MM.1S (cell line): ENCODE measurements around the gene RERE.

Experiments used
- DNase-seq: peaks from one replicate; pipeline ENCODE4 v3.0.0-alpha.2; 2015
- H2AFZ ChIP-seq: fragments of 300-600 bp; sonication (generic); 2 replicates; pipeline ENCODE4 v1.6.0; 2016; ENCODE audit warnings: antibody characterized with exemption, low read length
- H3F3A ChIP-seq: fragments of 300-600 bp; sonication (generic); 2 replicates; pipeline ENCODE4 v1.6.1; 2016; ENCODE audit warnings: mild to moderate bottlenecking, antibody characterized with exemption, low read length, moderate library complexity, mixed read lengths; ENCODE audit not compliant: insufficient read depth
- H3K27ac ChIP-seq: fragments of 300-600 bp; sonication (generic); 2 replicates; pipeline ENCODE4 v1.5.1; 2016; ENCODE audit warnings: mild to moderate bottlenecking, low read length
- H3K27me3 ChIP-seq: fragments of 300-600 bp; sonication (generic); replicated peaks from 2 replicates; pipeline ENCODE4 v1.6.0; 2016; ENCODE audit warnings: low read length; ENCODE audit not compliant: insufficient read depth
- H3K36me3 ChIP-seq: fragments of 300-600 bp; sonication (generic); replicated peaks from 2 replicates; pipeline ENCODE4 v1.6.1; 2016; ENCODE audit warnings: mild to moderate bottlenecking, low read length, mixed read lengths; ENCODE audit not compliant: insufficient read depth
- H3K4me1 ChIP-seq: fragments of 300-600 bp; sonication (generic); 2 replicates; pipeline ENCODE4 v1.6.1; 2016; ENCODE audit warnings: low read length, mixed read lengths
- H3K4me2 ChIP-seq: fragments of 300-600 bp; sonication (generic); 2 replicates; pipeline ENCODE4 v1.6.0; 2016; ENCODE audit warnings: low read depth, low read length
- H3K4me3 ChIP-seq: fragments of 300-600 bp; sonication (generic); 2 replicates; pipeline ENCODE4 v1.5.1; 2016; ENCODE audit warnings: low read length, mixed read lengths
- H3K79me2 ChIP-seq: fragments of 300-600 bp; sonication (generic); 2 replicates; pipeline ENCODE4 v1.6.1; 2016; ENCODE audit warnings: mixed run types, low read length, mixed read lengths
- H3K9ac ChIP-seq: fragments of 300-600 bp; sonication (generic); 2 replicates; pipeline ENCODE4 v1.6.1; 2016; ENCODE audit warnings: low read length, mixed read lengths
- H3K9me2 ChIP-seq: fragments of 300-600 bp; sonication (generic); replicated peaks from 2 replicates; pipeline ENCODE4 v1.6.1; 2016; ENCODE audit warnings: mild to moderate bottlenecking, low read length, mixed read lengths; ENCODE audit not compliant: insufficient read depth
- H3K9me3 ChIP-seq: fragments of 300-600 bp; sonication (generic); replicated peaks from 2 replicates; pipeline ENCODE4 v1.6.1; 2016; ENCODE audit warnings: mild to moderate bottlenecking, low read length, mixed read lengths; ENCODE audit not compliant: insufficient read depth
- H4K20me1 ChIP-seq: fragments of 300-600 bp; sonication (generic); 2 replicates; pipeline ENCODE4 v1.6.1; 2016; ENCODE audit warnings: mild to moderate bottlenecking, low read length, moderate library complexity, mixed read lengths; ENCODE audit not compliant: insufficient read depth
- EZH2 ChIP-seq: fragments of 300-600 bp; sonication (generic); optimal IDR thresholded peaks from 2 replicates; pipeline ENCODE3; 2017; ENCODE audit warnings: low read depth, mild to moderate bottlenecking, antibody characterized with exemption, low read length, mixed read lengths
- EZH2phosphoT487 ChIP-seq: fragments of 300-600 bp; sonication (generic); IDR thresholded peaks from 2 replicates; pipeline ENCODE4 v1.6.1; 2018; ENCODE audit warnings: antibody characterized with exemption, low read length
- TF ChIP-seq, protein P1 (sequence below): fragments of 300-600 bp; sonication (generic); IDR thresholded peaks from 2 replicates; pipeline ENCODE4 v1.5.1; 2016; ENCODE audit warnings: antibody characterized with exemption, low read length, mixed read lengths

Gene RERE

DNA sequence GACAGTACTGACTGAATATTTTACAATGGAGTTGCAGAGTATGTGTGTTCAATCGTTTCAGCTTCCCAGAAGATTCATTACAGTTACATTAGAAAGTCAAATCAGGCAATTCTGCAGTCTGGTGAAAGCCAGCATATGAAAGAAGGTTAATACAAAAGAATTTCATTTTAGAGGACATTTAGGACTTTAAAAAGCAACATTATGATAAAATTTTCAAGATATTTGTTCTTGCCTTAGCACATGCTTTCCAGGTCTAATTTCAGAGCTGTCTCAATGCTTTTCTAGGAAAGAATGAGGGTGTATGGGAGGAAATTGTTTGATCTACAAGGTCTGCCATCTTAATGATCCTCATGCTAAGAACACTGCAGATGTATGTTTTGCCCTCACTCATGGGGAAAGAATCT lies 63.2 kb downstream of the RERE start:
- H3K79me2 ChIP-seq = no peaks in the 10 kb centered on the region
- H3K27ac ChIP-seq = no peak overlapping the region
- no peaks in the 10 kb centered on the region for H3K36me3 ChIP-seq
- TF ChIP-seq EZH2 (no peak), EZH2phosphoT487 (no peak)
- TF ChIP-seq, protein P1, sequence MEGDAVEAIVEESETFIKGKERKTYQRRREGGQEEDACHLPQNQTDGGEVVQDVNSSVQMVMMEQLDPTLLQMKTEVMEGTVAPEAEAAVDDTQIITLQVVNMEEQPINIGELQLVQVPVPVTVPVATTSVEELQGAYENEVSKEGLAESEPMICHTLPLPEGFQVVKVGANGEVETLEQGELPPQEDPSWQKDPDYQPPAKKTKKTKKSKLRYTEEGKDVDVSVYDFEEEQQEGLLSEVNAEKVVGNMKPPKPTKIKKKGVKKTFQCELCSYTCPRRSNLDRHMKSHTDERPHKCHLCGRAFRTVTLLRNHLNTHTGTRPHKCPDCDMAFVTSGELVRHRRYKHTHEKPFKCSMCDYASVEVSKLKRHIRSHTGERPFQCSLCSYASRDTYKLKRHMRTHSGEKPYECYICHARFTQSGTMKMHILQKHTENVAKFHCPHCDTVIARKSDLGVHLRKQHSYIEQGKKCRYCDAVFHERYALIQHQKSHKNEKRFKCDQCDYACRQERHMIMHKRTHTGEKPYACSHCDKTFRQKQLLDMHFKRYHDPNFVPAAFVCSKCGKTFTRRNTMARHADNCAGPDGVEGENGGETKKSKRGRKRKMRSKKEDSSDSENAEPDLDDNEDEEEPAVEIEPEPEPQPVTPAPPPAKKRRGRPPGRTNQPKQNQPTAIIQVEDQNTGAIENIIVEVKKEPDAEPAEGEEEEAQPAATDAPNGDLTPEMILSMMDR = no peak
- no peaks in the 10 kb centered on the region for H3K27me3 ChIP-seq
- H3K9ac ChIP-seq = no peak overlapping the region
- H3K9me2 ChIP-seq = no peaks in the 10 kb centered on the region
- no peaks in the 10 kb centered on the region for H4K20me1 ChIP-seq
- H2AFZ ChIP-seq = no peak overlapping the region
- H3K4me2 ChIP-seq = no peak overlapping the region
- no peaks in the 10 kb centered on the region for H3F3A ChIP-seq
- no peaks in the 10 kb centered on the region for H3K4me1 ChIP-seq
- no peak overlapping the region for H3K4me3 ChIP-seq
- DNase-seq = no peak
- no peaks in the 10 kb centered on the region for H3K9me3 ChIP-seq

DNA sequence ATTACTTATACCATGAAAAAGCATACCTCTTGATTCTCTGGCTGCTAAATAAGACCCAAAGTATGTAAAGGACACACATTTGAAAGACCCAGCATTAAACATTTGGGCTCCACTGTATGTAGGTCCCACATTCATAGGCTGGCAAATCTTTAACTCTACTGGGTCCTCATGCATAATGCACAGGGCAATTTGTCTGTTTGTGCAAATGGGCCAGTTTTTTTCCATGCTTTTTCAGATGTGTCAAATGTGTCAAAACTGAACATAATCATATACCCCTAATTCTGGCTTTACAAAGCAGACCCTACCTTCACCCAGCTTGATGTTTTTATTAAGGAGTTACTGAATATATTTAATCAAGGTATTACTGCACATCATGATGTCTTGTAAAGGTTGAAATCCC lies 63.7 kb downstream of the RERE start:
- Histone ChIP-seq H3K9ac (no peak overlapping the region), H3K4me3 (no peak overlapping the region), H3K27me3 (no peaks in the 10 kb centered on the region), H2AFZ (no peak overlapping the region), H3K79me2 (no peaks in the 10 kb centered on the region), H3K27ac (no peak overlapping the region), H3K4me1 (no peaks in the 10 kb centered on the region), H3K36me3 (no peaks in the 10 kb centered on the region), H4K20me1 (no peaks in the 10 kb centered on the region), H3K4me2 (no peak overlapping the region), H3K9me2 (no peaks in the 10 kb centered on the region), H3K9me3 (no peaks in the 10 kb centered on the region), H3F3A (no peaks in the 10 kb centered on the region)
- TF ChIP-seq EZH2 = no peak
- TF ChIP-seq, protein P1 = no peak
- no peak for TF ChIP-seq EZH2phosphoT487
- no peak for DNase-seq

DNA sequence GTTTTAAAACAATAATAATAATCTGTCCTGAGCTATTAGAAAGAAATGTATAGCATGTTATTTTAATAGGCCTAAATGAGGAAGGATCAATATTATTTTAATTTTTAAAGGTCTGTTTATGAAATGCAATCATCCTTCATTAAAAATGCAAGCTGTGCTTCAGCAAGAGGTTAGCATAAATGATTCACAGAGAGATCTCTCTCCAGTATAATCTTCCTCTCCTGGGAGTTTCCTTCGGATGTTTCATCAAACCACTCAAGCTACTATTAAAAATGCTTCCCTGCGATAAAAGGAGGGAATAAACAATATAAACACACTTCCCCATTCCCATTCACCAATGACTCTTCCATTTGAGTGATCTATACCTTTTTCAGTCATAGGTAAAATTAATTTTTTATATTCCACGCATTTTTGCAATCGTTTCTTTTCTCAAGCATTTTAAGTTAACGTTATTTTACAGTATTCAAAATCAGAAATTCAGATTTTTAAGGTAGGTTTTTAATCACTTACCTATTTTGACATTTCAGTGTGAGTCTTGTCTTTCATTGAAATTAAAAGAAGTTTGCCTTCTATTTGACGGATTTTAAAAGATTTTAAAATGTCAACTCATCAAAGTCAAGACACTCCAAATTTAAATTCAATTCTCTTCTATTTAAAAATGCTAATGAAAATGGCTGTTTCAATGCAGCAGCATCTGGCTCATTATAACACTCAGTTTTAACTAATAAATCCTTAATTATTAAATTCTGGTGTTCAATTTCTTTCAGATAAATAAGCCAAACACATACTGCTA lies 64.3 kb downstream of the RERE start:
- Histone ChIP-seq H4K20me1 (no peaks in the 10 kb centered on the region), H3K4me1 (no peaks in the 10 kb centered on the region), H3K36me3 (no peaks in the 10 kb centered on the region), H3K79me2 (no peaks in the 10 kb centered on the region), H3K9ac (no peak overlapping the region), H3K9me2 (no peaks in the 10 kb centered on the region), H3F3A (no peaks in the 10 kb centered on the region), H3K27me3 (no peaks in the 10 kb centered on the region), H3K4me2 (no peak overlapping the region), H3K9me3 (no peaks in the 10 kb centered on the region), H2AFZ (no peak overlapping the region), H3K27ac (no peak overlapping the region), H3K4me3 (no peak overlapping the region)
- no peak for TF ChIP-seq EZH2
- TF ChIP-seq EZH2phosphoT487 = no peak
- TF ChIP-seq, protein P1 = no peak
- no peak for DNase-seq
